Erythroblast (primary cell): ENCODE measurements around the gene DDIAS.

Experiments
- DNase-seq, 2 experiments: peaks; one replicate each; lab custom pipeline; 2025; lab: John Stamatoyannopoulos, UW
- GATA1 ChIP-seq: IDR thresholded peaks from 2 replicates; pipeline ENCODE4 v1.6.1; 2011; ENCODE audit warnings: low read depth, mild to moderate bottlenecking, control low read depth, low read length, moderate library complexity
- POLR2A ChIP-seq: IDR thresholded peaks from 2 replicates; pipeline ENCODE4 v1.6.1; 2011; ENCODE audit warnings: mild to moderate bottlenecking, low read length

Gene DDIAS

GRCh38 chr11:82980947-82981346 lies 79.4 kb downstream of the DDIAS start:
- no peak for DNase-seq
- TF ChIP-seq POLR2A (no peak), GATA1 (no peak)

DNA sequence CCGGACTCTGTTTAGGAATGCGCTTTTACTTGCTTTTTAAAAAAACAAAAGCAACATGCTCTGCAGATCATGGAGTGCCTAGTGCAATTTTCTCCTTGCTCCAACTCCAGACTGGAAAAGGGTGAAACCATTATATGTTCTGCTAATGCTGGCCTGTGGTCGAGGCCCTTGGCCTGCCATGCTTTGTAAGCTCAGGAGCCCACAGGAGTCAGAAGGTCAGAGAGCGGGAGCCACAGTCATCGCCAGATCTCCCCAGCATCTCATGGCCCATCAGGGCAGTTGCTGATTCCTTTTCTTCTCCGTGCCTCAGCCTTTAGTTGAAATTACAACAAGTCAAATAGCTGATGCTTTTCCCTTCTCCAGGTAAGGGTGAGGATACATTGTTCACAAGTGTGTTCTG lies 80.3 kb downstream of the DDIAS start:
- no peak for TF ChIP-seq GATA1
- TF ChIP-seq POLR2A = no peak
- DNase-seq = no peak
